Activated CD4-positive, alpha-beta memory T cell treated with anti-CD3 and anti-CD28 coated beads, Interleukin-2, amount 10 ng/mL, durations not matched to agents 7 days and 5 days (primary cell): ENCODE measurements around the gene SLC30A1. TPM values are rescaled to one million over a fixed set of nuclear protein-coding genes. Genes with fewer than 3 reads are reported as not detected.

ENCODE experiments used
- CTCF ChIA-PET: fragments of 350-600 bp; sonication (Branson Sonifier 250); formaldehyde crosslinking; loops from one replicate; lab custom pipeline; 2021; ENCODE audit warnings: antibody characterized with exemption, inconsistent platforms; lab: Charles Lee
- POLR2A ChIA-PET: fragments of 350-600 bp; sonication (Branson Sonifier 250); formaldehyde crosslinking; loops from one replicate; lab custom pipeline; 2021; ENCODE audit warnings: antibody characterized with exemption; lab: Charles Lee
- DNase-seq: peaks from one replicate; pipeline ENCODE4 v3.0.0-alpha.2; 2020
- H3K27ac Mint-ChIP-seq: one replicate; pipeline ENCODE4 v1.8.0; 2021; ENCODE audit warnings: mild to moderate bottlenecking, mixed read lengths
- H3K27me3 Mint-ChIP-seq: one replicate; pipeline ENCODE4 v1.8.0; 2021; ENCODE audit warnings: mixed read lengths
- H3K36me3 Mint-ChIP-seq: one replicate; pipeline ENCODE4 v1.8.0; 2021; ENCODE audit warnings: low read depth, mixed read lengths
- H3K4me1 Mint-ChIP-seq: one replicate; pipeline ENCODE4 v1.8.0; 2021; ENCODE audit warnings: mixed read lengths
- H3K4me3 Mint-ChIP-seq: one replicate; pipeline ENCODE4 v1.8.0; 2021; ENCODE audit warnings: mild to moderate bottlenecking, mixed read lengths
- H3K9me3 Mint-ChIP-seq: one replicate; pipeline ENCODE4 v1.8.0; 2021; ENCODE audit warnings: mixed read lengths
- total RNA-seq, 2 experiments: library from RNA; stranded (reverse); gene quantifications; one replicate each; pipeline ENCODE4 v1.2.3, GENCODE V29; 2021

SLC30A1 gene
- total RNA-seq, 2 experiments from 2014 or later = 8.0 to 8.2 TPM

DNA sequence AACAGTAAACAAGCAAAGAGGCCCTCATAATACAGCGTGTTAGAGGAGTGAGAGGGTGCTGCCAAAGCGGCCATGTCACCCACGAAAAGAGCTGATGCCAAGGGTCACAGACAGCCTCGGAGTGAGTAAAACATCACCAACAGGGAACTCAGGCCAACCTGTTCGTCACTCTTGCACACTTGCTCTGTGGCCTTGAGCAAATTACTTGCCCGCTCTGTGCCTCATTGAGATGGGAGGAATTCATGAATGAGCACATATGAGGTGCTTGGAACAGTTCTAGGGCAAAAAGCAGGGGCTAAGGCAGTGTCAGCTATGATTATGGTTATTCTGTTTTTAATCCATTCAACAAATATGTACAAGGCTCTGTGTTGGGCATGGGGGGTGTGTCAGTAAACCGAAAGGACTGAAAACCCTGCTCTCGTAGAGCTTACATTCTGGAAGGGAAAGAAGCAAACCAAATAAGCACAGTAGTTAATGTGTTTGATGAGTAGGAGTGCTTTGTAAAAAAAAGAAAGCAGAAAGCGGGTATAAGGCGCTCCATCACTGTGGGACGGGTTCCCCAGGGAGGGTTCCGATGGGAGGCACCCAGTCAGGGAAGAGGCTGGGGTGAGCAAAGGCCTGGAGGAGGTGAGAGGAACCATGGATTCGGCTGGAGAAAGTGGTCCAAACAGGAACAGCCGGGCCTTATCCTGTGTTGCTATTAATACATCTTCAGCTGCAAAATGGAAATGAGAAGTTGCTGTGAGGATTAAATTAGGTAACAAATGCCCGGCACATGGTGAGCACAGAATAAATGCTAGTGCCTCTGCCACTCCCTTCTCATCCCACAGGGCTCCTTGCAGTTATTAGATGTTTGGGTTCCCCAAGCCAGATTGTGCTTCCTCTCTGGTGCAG is 47.5 kb downstream of the SLC30A1 start:
- no peak for DNase-seq
- ChIA-PET CTCF (no interaction called here), POLR2A (interaction anchor here (1.2 kb wide), 1 partner anchor 10 kb away, joined by 3 read pairs; no protein-coding TSS in a partner anchor)
- Mint-ChIP-seq H3K27me3 (no peaks in the 10 kb centered on the region), H3K36me3 (no peaks in the 10 kb centered on the region), H3K27ac (no peak overlapping the region), H3K9me3 (no peaks in the 10 kb centered on the region), H3K4me3 (no peak overlapping the region), H3K4me1 (peaks cover 7% of the 10 kb centered on the region)

DNA sequence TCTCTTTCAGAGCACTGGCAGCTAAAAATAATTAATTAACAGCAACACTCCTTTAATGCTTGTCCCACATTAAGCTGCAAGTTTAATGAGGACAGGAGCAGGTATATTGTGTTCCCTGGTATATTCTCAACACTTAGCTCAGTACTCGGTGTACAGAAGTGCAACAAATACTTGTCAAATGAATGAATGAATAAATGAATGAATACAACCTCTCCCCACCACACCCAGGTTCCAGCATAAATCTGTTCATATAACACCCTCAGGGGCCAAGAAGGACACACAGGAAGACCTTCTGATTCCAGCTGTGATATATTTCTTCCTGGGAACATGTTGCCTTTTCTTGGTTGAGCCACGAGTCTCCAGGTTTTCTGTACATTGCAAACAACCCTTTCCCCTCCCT is 48.9 kb downstream of the SLC30A1 start:
- H3K36me3 Mint-ChIP-seq = no peaks in the 10 kb centered on the region
- H3K9me3 Mint-ChIP-seq = no peaks in the 10 kb centered on the region
- ChIA-PET POLR2A (no interaction called here), CTCF (no interaction called here)
- H3K27ac Mint-ChIP-seq = no peak overlapping the region
- H3K4me3 Mint-ChIP-seq = no peak overlapping the region
- DNase-seq = no peak
- H3K4me1 Mint-ChIP-seq = peaks cover 7% of the 10 kb centered on the region
- no peaks in the 10 kb centered on the region for H3K27me3 Mint-ChIP-seq

DNA sequence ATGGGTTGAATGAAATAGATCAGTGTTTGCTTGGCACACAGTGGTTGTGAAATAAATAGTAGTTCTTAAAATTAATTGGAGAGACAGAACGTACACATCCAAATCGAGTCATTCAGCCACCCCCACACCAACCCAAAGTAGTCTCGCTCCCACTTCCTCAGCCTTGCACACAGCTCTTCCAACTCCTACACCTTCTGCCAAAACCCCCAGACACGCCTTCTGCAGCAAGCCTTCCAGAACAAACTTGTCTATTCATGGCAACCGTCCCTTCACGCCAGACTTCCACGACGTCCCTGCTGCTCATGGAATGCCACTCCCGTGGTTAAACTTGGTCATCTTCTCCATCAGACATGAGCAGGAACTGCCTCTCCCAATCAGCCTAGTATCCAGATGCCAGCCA is 49.5 kb downstream of the SLC30A1 start:
- Mint-ChIP-seq H3K9me3 (no peaks in the 10 kb centered on the region), H3K27me3 (no peaks in the 10 kb centered on the region), H3K4me3 (no peak overlapping the region), H3K36me3 (no peaks in the 10 kb centered on the region), H3K4me1 (peaks cover 7% of the 10 kb centered on the region), H3K27ac (no peak overlapping the region)
- ChIA-PET CTCF (no interaction called here), POLR2A (no interaction called here)
- no peak for DNase-seq

DNA sequence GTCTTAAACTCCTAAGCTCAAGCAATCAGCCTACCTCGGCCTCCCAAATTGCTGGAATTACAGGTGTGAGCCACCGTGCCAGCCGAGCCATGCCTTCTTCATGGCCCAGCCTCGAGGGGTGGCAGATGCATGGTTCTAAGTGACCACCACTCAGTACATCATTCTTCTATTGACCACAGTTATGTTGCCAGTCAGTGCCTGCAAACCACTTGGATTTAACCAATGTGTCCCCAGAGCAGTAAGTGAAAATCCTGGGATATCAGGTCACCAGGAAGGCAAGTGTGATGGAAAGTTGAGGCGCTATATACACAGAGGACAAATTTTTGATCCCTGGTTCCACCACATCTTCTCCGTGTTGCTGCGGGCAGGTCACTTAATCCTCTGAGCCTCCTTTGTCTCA is 50.0 kb downstream of the SLC30A1 start:
- Mint-ChIP-seq H3K4me1 (peaks cover 7% of the 10 kb centered on the region), H3K9me3 (no peaks in the 10 kb centered on the region), H3K27me3 (no peaks in the 10 kb centered on the region), H3K36me3 (no peaks in the 10 kb centered on the region), H3K4me3 (no peak overlapping the region), H3K27ac (no peak overlapping the region)
- ChIA-PET CTCF (interaction anchor here (2.5 kb wide), 1 partner anchor 15 kb away, joined by 18 read pairs; no protein-coding TSS in a partner anchor), POLR2A (no interaction called here)
- DNase-seq = no peak

DNA sequence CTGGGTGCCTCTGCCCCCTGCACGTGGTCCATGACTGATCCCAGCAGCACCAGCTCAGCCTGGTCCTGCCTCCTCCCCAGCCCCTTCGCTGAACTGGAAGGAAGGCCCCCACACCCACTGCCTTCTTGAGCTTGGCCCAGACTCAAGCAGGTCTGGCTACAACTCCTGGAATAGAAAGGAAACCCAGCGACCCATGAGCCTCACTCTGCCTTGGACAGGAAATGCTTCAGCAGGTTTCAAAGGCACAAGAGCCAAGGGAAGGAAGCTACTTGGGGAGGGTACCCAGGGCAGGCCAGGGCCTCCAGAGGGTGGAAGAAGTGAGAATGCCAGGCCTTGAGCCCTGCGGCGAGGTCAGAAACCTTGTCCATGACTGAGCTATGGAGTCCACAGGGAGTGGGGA is 51.1 kb downstream of the SLC30A1 start:
- Mint-ChIP-seq H3K36me3 (no peaks in the 10 kb centered on the region), H3K4me3 (no peak overlapping the region), H3K9me3 (no peaks in the 10 kb centered on the region), H3K27ac (no peak overlapping the region), H3K27me3 (no peaks in the 10 kb centered on the region), H3K4me1 (peaks cover 7% of the 10 kb centered on the region)
- ChIA-PET POLR2A (interaction anchor here (1.0 kb wide), 1 partner anchor 52 kb away, joined by 3 read pairs; no protein-coding TSS in a partner anchor), CTCF (interaction anchor here (2.5 kb wide), 1 partner anchor 14 kb away, joined by 18 read pairs; no protein-coding TSS in a partner anchor)
- DNase-seq = no peak

DNA sequence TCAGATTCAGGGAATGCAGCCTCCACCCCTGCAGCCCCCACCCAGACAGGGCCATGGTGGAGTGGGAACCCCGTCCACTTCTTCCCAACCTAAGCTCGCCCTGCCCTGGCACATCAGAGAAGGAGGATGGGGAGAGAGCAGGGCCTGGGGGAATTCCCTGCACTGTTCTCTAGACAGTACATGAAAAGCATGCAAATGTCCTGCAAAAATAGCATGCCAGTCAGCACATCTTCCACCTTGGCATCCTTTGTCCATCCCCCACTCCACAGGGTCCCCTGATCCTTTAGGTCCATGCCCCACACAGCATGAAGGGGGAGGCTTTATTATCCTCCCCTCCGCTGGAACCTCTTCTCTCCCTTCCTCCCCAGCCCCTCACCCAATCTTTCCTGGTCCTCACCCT is 52.0 kb downstream of the SLC30A1 start:
- ChIA-PET POLR2A (no interaction called here), CTCF (interaction anchor here (2.5 kb wide), 1 partner anchor 13 kb away, joined by 18 read pairs; no protein-coding TSS in a partner anchor)
- Mint-ChIP-seq H3K4me3 (no peak overlapping the region), H3K36me3 (no peaks in the 10 kb centered on the region), H3K4me1 (peaks cover 7% of the 10 kb centered on the region), H3K27me3 (no peaks in the 10 kb centered on the region), H3K9me3 (no peaks in the 10 kb centered on the region), H3K27ac (no peak overlapping the region)
- DNase-seq = no peak

DNA sequence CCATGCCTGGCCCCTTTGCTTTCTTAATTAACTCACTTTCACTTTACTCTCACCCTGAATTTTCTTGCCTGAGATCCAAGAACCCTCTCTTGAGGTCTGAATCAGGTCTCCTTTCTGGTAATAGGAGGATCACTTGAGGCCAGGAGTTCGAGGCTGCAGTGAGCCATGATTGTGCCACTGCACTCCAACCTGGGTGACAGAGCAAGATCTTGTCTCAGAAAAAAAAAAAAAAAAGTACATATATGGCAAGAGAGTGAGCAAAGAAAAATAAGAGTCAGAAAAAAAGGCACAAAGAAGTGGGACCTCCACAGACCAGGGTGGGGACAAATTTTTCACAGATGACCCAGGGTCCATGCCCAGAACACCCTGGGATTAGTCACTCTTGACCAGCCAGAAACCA is 52.9 kb downstream of the SLC30A1 start:
- DNase-seq = no peak
- Mint-ChIP-seq H3K27ac (no peak overlapping the region), H3K4me3 (no peak overlapping the region), H3K4me1 (peaks cover 7% of the 10 kb centered on the region), H3K9me3 (no peaks in the 10 kb centered on the region), H3K36me3 (no peaks in the 10 kb centered on the region), H3K27me3 (no peaks in the 10 kb centered on the region)
- ChIA-PET POLR2A (no interaction called here), CTCF (no interaction called here)

DNA sequence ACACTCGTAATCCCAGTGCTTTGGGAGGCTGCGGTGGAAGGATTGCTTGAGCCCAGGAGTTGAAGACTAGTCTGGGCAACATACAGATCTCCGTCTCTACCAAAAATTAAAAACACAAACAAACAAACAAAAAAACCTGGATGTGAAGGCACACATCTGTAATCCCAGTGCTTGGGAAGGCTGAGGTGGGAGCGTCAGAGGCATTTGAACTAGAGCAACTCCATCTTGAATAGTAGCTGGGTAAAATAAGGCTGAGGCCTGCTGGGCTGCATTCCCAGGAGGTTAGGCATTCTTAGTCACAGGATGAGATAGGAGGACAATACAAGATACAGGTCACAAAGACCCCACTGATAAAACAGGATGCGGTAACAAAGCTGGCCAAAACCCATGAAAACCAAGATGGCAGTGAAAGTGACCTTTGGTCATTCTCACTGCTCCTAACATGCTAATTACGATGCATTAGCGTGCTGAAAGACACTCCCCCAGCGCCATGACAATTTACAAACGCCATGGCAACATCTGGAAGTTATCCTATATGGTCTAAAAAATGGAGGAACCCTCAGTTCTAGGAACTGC is 53.8 kb downstream of the SLC30A1 start:
- POLR2A ChIA-PET = no interaction called here
- no peak overlapping the region for H3K4me3 Mint-ChIP-seq
- H3K36me3 Mint-ChIP-seq = no peaks in the 10 kb centered on the region

DNA sequence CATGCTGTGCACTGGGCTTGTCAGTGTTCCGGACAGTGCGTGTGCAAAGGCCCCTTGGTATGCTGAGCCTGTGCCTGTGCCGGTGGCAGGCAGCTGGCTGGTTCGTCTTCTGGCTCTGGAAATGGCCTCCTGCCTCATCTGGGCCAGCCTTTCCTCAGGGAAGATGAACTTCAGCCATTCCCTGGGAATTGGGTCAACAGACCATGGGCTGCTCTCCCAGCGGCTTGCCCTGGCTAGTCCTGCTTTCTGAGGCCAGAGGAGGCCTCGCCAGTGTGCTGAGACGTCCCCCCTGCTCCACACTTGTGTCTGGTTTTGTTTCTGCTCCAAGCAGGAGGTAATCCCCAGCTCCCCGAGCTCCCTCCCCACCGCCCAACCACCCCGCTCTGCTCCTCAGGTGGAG is 54.4 kb downstream of the SLC30A1 start:
- no peak for DNase-seq
- no peak overlapping the region for H3K4me3 Mint-ChIP-seq
- H3K36me3 Mint-ChIP-seq = no peaks in the 10 kb centered on the region
- H3K9me3 Mint-ChIP-seq = no peaks in the 10 kb centered on the region
- H3K27ac Mint-ChIP-seq = no peak overlapping the region
- peaks cover 6% of the 10 kb centered on the region for H3K27me3 Mint-ChIP-seq
- H3K4me1 Mint-ChIP-seq = peaks cover 7% of the 10 kb centered on the region
- ChIA-PET CTCF (interaction anchor here (2.8 kb wide), 1 partner anchor 10 kb away, joined by 13 read pairs; no protein-coding TSS in a partner anchor), POLR2A (no interaction called here)

More for the DNA sequence above, 53.8 kb downstream of the SLC30A1 start:
- peaks cover 7% of the 10 kb centered on the region for H3K4me1 Mint-ChIP-seq
- CTCF ChIA-PET = interaction anchor here (2.8 kb wide), 1 partner anchor 11 kb away, joined by 13 read pairs; no protein-coding TSS in a partner anchor
- H3K27ac Mint-ChIP-seq = no peak overlapping the region
- peaks cover 3% of the 10 kb centered on the region for H3K27me3 Mint-ChIP-seq
- no peaks in the 10 kb centered on the region for H3K9me3 Mint-ChIP-seq
- no peak for DNase-seq

DNA sequence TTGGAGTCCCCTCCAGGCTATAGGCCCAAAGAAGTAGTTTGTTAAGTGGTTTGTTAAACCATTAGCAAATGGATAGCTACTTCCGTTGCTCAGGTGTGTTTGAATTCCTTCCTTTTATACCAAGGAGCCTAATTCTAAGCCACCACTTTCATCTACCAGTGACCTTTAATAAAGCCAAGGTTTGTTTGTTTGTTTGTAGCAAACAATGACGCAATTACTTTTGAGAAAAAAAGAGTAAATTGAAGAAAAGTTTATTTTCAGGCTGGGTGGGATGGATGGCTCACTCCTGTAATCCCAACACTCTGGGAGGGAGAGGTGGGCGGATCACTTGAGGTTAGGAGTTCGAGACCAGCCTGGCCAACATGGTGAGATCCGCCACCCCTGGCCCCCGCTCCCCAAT is 56.2 kb downstream of the SLC30A1 start:
- POLR2A ChIA-PET = no interaction called here
- Mint-ChIP-seq H3K4me1 (peaks cover 15% of the 10 kb centered on the region), H3K27ac (no peak overlapping the region), H3K9me3 (no peaks in the 10 kb centered on the region), H3K27me3 (peaks cover 6% of the 10 kb centered on the region), H3K36me3 (no peaks in the 10 kb centered on the region), H3K4me3 (no peak overlapping the region)
- CTCF ChIA-PET = interaction anchor here (2.8 kb wide), 1 partner anchor 8 kb away, joined by 13 read pairs; no protein-coding TSS in a partner anchor
- no peak for DNase-seq

Other genes starting within 250 kb of the SLC30A1 start
- not detected for gene RD3, start 87.0 kb downstream of the SLC30A1 start, total RNA-seq
- gene NEK2, start 96.5 kb upstream of the SLC30A1 start, total RNA-seq = 10 to 100 TPM; 46.1 to 47.5 TPM